ENCODE measurements around the gene MLXIP. TPM values are rescaled to one million over a fixed set of nuclear protein-coding genes. Genes with fewer than 3 reads are reported as not detected.

Gene MLXIP
- total RNA-seq, 1 experiment from 2014 or later = 46.3 TPM

- Histone ChIP-seq H3K9me3 (ENCODE audit: control insufficient read depth in 1 of 2, insufficient read depth in 1 of 2, low read depth in 1 of 2, low read length in 2 of 2) (no peaks in the 10 kb centered on the region), H3K9ac (ENCODE audit: low read length) (no peak overlapping the region)
- POLR2A ChIA-PET = no interaction called here
Measured at GRCh38 chr12:122121745-122122144, 43.2 kb downstream of the MLXIP start.

More at GRCh38 chr12:122121745-122122144, 43.2 kb downstream of the MLXIP start:
- H3K9me2 ChIP-seq (ENCODE audit: insufficient read depth) = no peaks in the 10 kb centered on the region
- TF ChIP-seq MAX (IDR thresholded peaks at IDR 0.05) (no peak), ZNF274 (IDR thresholded peaks at IDR 0.05; ENCODE audit: low read depth, low read length) (no peak), ELF1 (IDR thresholded peaks at IDR 0.05; ENCODE audit: borderline replicate concordance, low read depth) (no peak), ATF3 (IDR thresholded peaks at IDR 0.05) (no peak), CTCF (IDR thresholded peaks at IDR 0.05 in 2 of 3, conservative IDR thresholded peaks at IDR 0.05 in 1 of 3; ENCODE audit: borderline replicate concordance in 1 of 3, insufficient read depth in 1 of 3, low read depth in 2 of 3, low read length in 2 of 3) (no peak), CBX3 (IDR thresholded peaks at IDR 0.05; ENCODE audit: low read depth) (no peak), ZBTB33 (IDR thresholded peaks at IDR 0.05; ENCODE audit: extremely low read depth, insufficient replicate concordance, low read length) (no peak), EZH2 (IDR thresholded peaks at IDR 0.05) (no peak), CEBPB (IDR thresholded peaks at IDR 0.05; ENCODE audit: low read depth) (no peak), EGR1 (IDR thresholded peaks at IDR 0.05; ENCODE audit: low read depth) (no peak), REST (IDR thresholded peaks at IDR 0.05; ENCODE audit: low read depth) (no peak)
- intact Hi-C loops (cut with micrococcal nuclease) = loop anchor here (2.0 kb wide), 2 partner anchors 57 to 69 kb away; no protein-coding TSS in a partner anchor
- ATAC-seq (no peak), DNase-seq (ENCODE audit: low read depth, low spot score) (no peak)
- no peaks in the 10 kb centered on the region for H3K27me3 ChIP-seq (ENCODE audit: insufficient read depth, low read length)
- no peaks in the 10 kb centered on the region; the same call in 1 of the 2 replicates for H4K20me1 ChIP-seq (ENCODE audit: insufficient read depth)
- peaks cover 72% of the 10 kb centered on the region for H3K79me2 ChIP-seq (ENCODE audit: insufficient read depth, low read length)
- no peaks in the 10 kb centered on the region for H3K36me3 ChIP-seq (ENCODE audit: control insufficient read depth in 1 of 2, insufficient read depth in 2 of 2, low read length in 2 of 2)
- peaks cover 17 to 27% of the 10 kb centered on the region in 2 experiments for H3K4me1 ChIP-seq (ENCODE audit: control insufficient read depth in 1 of 2, insufficient read depth in 2 of 2, low read length in 2 of 2)
- BruUV-seq (replicated peaks) = no TSS peak
- H3K27ac ChIP-seq (ENCODE audit: low read depth, low read length) = no peak overlapping the region
- RAD21 ChIA-PET (ENCODE audit: low non-redundant PET in 1 of 2, low total read pairs in 2 of 2, uncharacterized antibody in 2 of 2, unreplicated experiment in 2 of 2) = no interaction called here
- H2AFZ ChIP-seq (ENCODE audit: low read depth, low read length, poor library complexity, severe bottlenecking) = no peak overlapping the region
- no peak overlapping the region for H3K4me3 ChIP-seq (replicated peaks in 1 of 2; ENCODE audit: low read depth in 1 of 2, low read length in 2 of 2)
- no peak overlapping the region for H3K4me2 ChIP-seq (ENCODE audit: low read length)
- CTCF ChIA-PET = interaction anchor here (1.2 to 4.5 kb wide), 2 partner anchors 67 to 71 kb away, joined by 3 to 29 read pairs; no protein-coding TSS in a partner anchor

All from HCT116 (cell line).